ENCODE results near the gene AUTS2. TPM values are rescaled to one million over a fixed set of nuclear protein-coding genes. Genes with fewer than 3 reads are reported as not detected.

AUTS2 gene
- total and polyA plus RNA-seq, 10 of the 15 experiments (the other 5 are each of a cell fraction or from before 2014, with no cell fraction given) = 6.4 to 55.6 (median 21.6) TPM

GRCh38 chr7:69911337-69911736, 313.1 kb downstream of the AUTS2 start:
- FAIRE-seq (no peak), ATAC-seq (no peak), DNase-seq (ENCODE audit: low read depth, low spot score) (no peak)
- Histone ChIP-seq H3K4me1 (ENCODE audit: control insufficient read depth, insufficient read depth, low read length) (peaks cover 17% of the 10 kb centered on the region), H3K27me3 (replicated peaks in 1 of 2; ENCODE audit: control insufficient read depth in 2 of 2, insufficient read depth in 2 of 2, low read length in 1 of 2) (no peaks in the 10 kb centered on the region), H3K36me3 (ENCODE audit: control insufficient read depth in 2 of 2, insufficient read depth in 2 of 2, low read length in 1 of 2) (peaks cover 0 to 11% of the 10 kb centered on the region in 2 experiments; a peak in 2 of 4 replicates), H3K9me3 (replicated peaks; ENCODE audit: control insufficient read depth, insufficient read depth, low read length) (peaks cover 11% of the 10 kb centered on the region; the same call in 2 of the 3 replicates), H4K20me1 (ENCODE audit: control insufficient read depth, insufficient read depth) (no peaks in the 10 kb centered on the region), H3K9ac (ENCODE audit: control insufficient read depth, insufficient read depth, low read length) (no peak overlapping the region), H3K27ac (ENCODE audit: control insufficient read depth, insufficient read depth) (no peak overlapping the region), H2AFZ (ENCODE audit: control insufficient read depth, low read depth, low read length) (no peak overlapping the region), H3K79me2 (ENCODE audit: control insufficient read depth, insufficient read depth, low read length) (peaks cover 2% of the 10 kb centered on the region), H3K4me3 (no peak overlapping the region), H3K4me2 (ENCODE audit: control insufficient read depth, insufficient read depth) (no peak overlapping the region)
- no TSS peak for BruUV-seq (replicated peaks)
- 85% methylated on average over 8 of the region's 8 CpGs for WGBS (ENCODE audit: insufficient coverage, insufficient replicate concordance, low lambda C conversion rate, missing lambda C conversion rate)
- TF ChIP-seq CBX3 (IDR thresholded peaks at IDR 0.05; ENCODE audit: borderline replicate concordance, low read depth) = no peak
- TF ChIP-seq RELA (IDR thresholded peaks at IDR 0.05; ENCODE audit: borderline replicate concordance, partially characterized antibody) = no peak
- TF ChIP-seq SREBF2 (IDR thresholded peaks at IDR 0.05; ENCODE audit: low read length) = no peak
- no peak for TF ChIP-seq PKNOX1 (IDR thresholded peaks at IDR 0.05)
- no peak for TF ChIP-seq SRF (IDR thresholded peaks at IDR 0.05; ENCODE audit: low read depth in 2 of 2, low read length in 2 of 2)
- TF ChIP-seq ZSCAN29 (IDR thresholded peaks at IDR 0.05) = no peak
- TF ChIP-seq EGR1 (IDR thresholded peaks at IDR 0.05; ENCODE audit: borderline replicate concordance in 1 of 2, low read depth in 2 of 2, low read length in 2 of 2) = no peak
- TF ChIP-seq, protein P1, sequence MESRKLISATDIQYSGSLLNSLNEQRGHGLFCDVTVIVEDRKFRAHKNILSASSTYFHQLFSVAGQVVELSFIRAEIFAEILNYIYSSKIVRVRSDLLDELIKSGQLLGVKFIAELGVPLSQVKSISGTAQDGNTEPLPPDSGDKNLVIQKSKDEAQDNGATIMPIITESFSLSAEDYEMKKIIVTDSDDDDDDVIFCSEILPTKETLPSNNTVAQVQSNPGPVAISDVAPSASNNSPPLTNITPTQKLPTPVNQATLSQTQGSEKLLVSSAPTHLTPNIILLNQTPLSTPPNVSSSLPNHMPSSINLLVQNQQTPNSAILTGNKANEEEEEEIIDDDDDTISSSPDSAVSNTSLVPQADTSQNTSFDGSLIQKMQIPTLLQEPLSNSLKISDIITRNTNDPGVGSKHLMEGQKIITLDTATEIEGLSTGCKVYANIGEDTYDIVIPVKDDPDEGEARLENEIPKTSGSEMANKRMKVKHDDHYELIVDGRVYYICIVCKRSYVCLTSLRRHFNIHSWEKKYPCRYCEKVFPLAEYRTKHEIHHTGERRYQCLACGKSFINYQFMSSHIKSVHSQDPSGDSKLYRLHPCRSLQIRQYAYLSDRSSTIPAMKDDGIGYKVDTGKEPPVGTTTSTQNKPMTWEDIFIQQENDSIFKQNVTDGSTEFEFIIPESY (IDR thresholded peaks at IDR 0.05) = no peak
- TF ChIP-seq EED (IDR thresholded peaks at IDR 0.05; ENCODE audit: low read depth) = no peak
- TF ChIP-seq GATAD2B (conservative IDR thresholded peaks at IDR 0.05; ENCODE audit: low read depth) = no peak
- TF ChIP-seq TBL1XR1 (IDR thresholded peaks at IDR 0.05; ENCODE audit: low read depth, low read length) = no peak
- no peak for TF ChIP-seq NR2C1 (IDR thresholded peaks at IDR 0.05)
- TF ChIP-seq, protein P2, sequence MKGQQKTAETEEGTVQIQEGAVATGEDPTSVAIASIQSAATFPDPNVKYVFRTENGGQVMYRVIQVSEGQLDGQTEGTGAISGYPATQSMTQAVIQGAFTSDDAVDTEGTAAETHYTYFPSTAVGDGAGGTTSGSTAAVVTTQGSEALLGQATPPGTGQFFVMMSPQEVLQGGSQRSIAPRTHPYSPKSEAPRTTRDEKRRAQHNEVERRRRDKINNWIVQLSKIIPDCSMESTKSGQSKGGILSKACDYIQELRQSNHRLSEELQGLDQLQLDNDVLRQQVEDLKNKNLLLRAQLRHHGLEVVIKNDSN (IDR thresholded peaks at IDR 0.05; ENCODE audit: borderline replicate concordance, extremely low read length, insufficient read depth, low read depth, low read length) = no peak
- TF ChIP-seq ATF3 (IDR thresholded peaks at IDR 0.05; ENCODE audit: borderline replicate concordance, extremely low read depth, low read depth, low read length) = no peak
- TF ChIP-seq, protein P3, sequence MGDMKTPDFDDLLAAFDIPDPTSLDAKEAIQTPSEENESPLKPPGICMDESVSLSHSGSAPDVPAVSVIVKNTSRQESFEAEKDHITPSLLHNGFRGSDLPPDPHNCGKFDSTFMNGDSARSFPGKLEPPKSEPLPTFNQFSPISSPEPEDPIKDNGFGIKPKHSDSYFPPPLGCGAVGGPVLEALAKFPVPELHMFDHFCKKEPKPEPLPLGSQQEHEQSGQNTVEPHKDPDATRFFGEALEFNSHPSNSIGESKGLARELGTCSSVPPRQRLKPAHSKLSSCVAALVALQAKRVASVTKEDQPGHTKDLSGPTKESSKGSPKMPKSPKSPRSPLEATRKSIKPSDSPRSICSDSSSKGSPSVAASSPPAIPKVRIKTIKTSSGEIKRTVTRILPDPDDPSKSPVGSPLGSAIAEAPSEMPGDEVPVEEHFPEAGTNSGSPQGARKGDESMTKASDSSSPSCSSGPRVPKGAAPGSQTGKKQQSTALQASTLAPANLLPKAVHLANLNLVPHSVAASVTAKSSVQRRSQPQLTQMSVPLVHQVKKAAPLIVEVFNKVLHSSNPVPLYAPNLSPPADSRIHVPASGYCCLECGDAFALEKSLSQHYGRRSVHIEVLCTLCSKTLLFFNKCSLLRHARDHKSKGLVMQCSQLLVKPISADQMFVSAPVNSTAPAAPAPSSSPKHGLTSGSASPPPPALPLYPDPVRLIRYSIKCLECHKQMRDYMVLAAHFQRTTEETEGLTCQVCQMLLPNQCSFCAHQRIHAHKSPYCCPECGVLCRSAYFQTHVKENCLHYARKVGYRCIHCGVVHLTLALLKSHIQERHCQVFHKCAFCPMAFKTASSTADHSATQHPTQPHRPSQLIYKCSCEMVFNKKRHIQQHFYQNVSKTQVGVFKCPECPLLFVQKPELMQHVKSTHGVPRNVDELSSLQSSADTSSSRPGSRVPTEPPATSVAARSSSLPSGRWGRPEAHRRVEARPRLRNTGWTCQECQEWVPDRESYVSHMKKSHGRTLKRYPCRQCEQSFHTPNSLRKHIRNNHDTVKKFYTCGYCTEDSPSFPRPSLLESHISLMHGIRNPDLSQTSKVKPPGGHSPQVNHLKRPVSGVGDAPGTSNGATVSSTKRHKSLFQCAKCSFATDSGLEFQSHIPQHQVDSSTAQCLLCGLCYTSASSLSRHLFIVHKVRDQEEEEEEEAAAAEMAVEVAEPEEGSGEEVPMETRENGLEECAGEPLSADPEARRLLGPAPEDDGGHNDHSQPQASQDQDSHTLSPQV (IDR thresholded peaks at IDR 0.05) = no peak
- TF ChIP-seq HDAC6 (IDR thresholded peaks at IDR 0.05; ENCODE audit: unreplicated experiment) = no peak
- TF ChIP-seq CHD2 (IDR thresholded peaks at IDR 0.05; ENCODE audit: borderline replicate concordance, low read depth, low read length) = no peak
- ChIA-PET CTCF (interaction anchor here (0.6 kb wide), 1 partner anchor 68 kb away, joined by 4 read pairs; no protein-coding TSS in a partner anchor), SMC1A (ENCODE audit: uncharacterized antibody, unreplicated experiment) (interaction anchor here (0.9 kb wide), 1 partner anchor 11 kb away, joined by 3 read pairs; no protein-coding TSS in a partner anchor), POLR2A (no interaction called here), RAD21 (ENCODE audit: unreplicated experiment) (no interaction called here)
- in situ Hi-C loops (cut with MboI) (no loop called here), intact Hi-C loops (cut with micrococcal nuclease; ENCODE audit: unreplicated experiment) (no loop called here)

All from GM12878 (cell line).